SK-N-SH treated with all-trans-retinoic acid at 6 μM for 48 hours (cell line): Measurements from ENCODE around the gene IFT43.
A peak's percentile ranks its signal among the peaks of the same experiment; 100 is the strongest.

Experiments
- ATAC-seq: fragments of 200-7000 bp; cut with Tn5 transposase; 3 replicates; pipeline ENCODE4 v1.9.1; 2020; ENCODE audit warnings: mild to moderate bottlenecking, moderate library complexity
- ARNTL ChIP-seq: fragments of 450-650 bp; formaldehyde crosslinking; IDR thresholded peaks from 2 replicates; pipeline ENCODE4 v1.5.0; 2020; ENCODE audit warnings: low read depth, mild to moderate bottlenecking, moderate library complexity, borderline replicate concordance
- BACH2 ChIP-seq: fragments of 250-450 bp; sonication (Bioruptor Pico); IDR thresholded peaks from 2 replicates; pipeline ENCODE4 v1.9.0; 2021; ENCODE audit warnings: mild to moderate bottlenecking, borderline replicate concordance
- CREB5 ChIP-seq: fragments of 250-450 bp; sonication (Bioruptor Pico); IDR thresholded peaks from 2 replicates; pipeline ENCODE4 v1.5.1; 2020; ENCODE audit warnings: low read depth, mild to moderate bottlenecking, moderate library complexity
- CSDC2 ChIP-seq: fragments of 250-450 bp; sonication (Bioruptor Pico); IDR thresholded peaks from 2 replicates; pipeline ENCODE4 v1.5.0; 2020; ENCODE audit warnings: mild to moderate bottlenecking, moderate library complexity
- CSRNP3 ChIP-seq: fragments of 250-450 bp; sonication (Bioruptor Pico); IDR thresholded peaks from 2 replicates; pipeline ENCODE4 v1.5.1; 2021; ENCODE audit warnings: mild to moderate bottlenecking, moderate library complexity
- ESRRG ChIP-seq: fragments of 250-450 bp; sonication (Bioruptor Pico); IDR thresholded peaks from 2 replicates; pipeline ENCODE4 v1.6.1; 2021; ENCODE audit warnings: mild to moderate bottlenecking
- GLIS3 ChIP-seq: fragments of 250-450 bp; sonication (Bioruptor Pico); IDR thresholded peaks from 2 replicates; pipeline ENCODE4 v1.5.0; 2020; ENCODE audit warnings: mild to moderate bottlenecking, moderate library complexity
- ISL1 ChIP-seq: fragments of 250-450 bp; sonication (Bioruptor Pico); IDR thresholded peaks from 2 replicates; pipeline ENCODE4 v2.1.2; 2022; ENCODE audit warnings: mild to moderate bottlenecking, moderate library complexity
- OSR1 ChIP-seq: fragments of 250-450 bp; sonication (Bioruptor Pico); IDR thresholded peaks from 2 replicates; pipeline ENCODE4 v1.8.0; 2022; ENCODE audit warnings: moderate library complexity, mild to moderate bottlenecking, inconsistent platforms
- PATZ1 ChIP-seq: fragments of 250-450 bp; sonication (Bioruptor Pico); IDR thresholded peaks from 2 replicates; pipeline ENCODE4 v1.8.0; 2020; ENCODE audit warnings: mild to moderate bottlenecking, moderate library complexity, borderline replicate concordance
- POU6F1 ChIP-seq: fragments of 250-450 bp; sonication (Bioruptor Pico); IDR thresholded peaks from 2 replicates; pipeline ENCODE4 v1.8.0; 2021; ENCODE audit warnings: low read depth, mild to moderate bottlenecking, moderate library complexity, borderline replicate concordance
- PPARA ChIP-seq: fragments of 250-450 bp; sonication (Bioruptor Pico); IDR thresholded peaks from 2 replicates; pipeline ENCODE4 v1.5.0; 2020; ENCODE audit warnings: mild to moderate bottlenecking, borderline replicate concordance
- RARB ChIP-seq: fragments of 250-450 bp; sonication (Bioruptor Pico); IDR thresholded peaks from 2 replicates; pipeline ENCODE4 v1.8.0; 2021; ENCODE audit warnings: mild to moderate bottlenecking, moderate library complexity
- SNAI2 ChIP-seq: fragments of 250-450 bp; sonication (Bioruptor Pico); IDR thresholded peaks from 2 replicates; pipeline ENCODE4 v1.5.0; 2020; ENCODE audit warnings: mild to moderate bottlenecking, moderate library complexity
- TCF4 ChIP-seq: fragments of 250-450 bp; sonication (Bioruptor Pico); IDR thresholded peaks from 2 replicates; pipeline ENCODE4 v1.8.0; 2021; ENCODE audit warnings: mild to moderate bottlenecking, moderate library complexity, borderline replicate concordance
- TOX ChIP-seq: fragments of 250-450 bp; sonication (Bioruptor Pico); IDR thresholded peaks from 2 replicates; pipeline ENCODE4 v1.8.0; 2021; ENCODE audit warnings: mild to moderate bottlenecking, moderate library complexity, borderline replicate concordance
- TSHZ2 ChIP-seq: fragments of 250-450 bp; sonication (Bioruptor Pico); IDR thresholded peaks from 2 replicates; pipeline ENCODE4 v1.5.0; 2020; ENCODE audit warnings: mild to moderate bottlenecking, moderate library complexity
- ZFP3 ChIP-seq: fragments of 250-450 bp; sonication (Bioruptor Pico); IDR thresholded peaks from 2 replicates; pipeline ENCODE4 v1.5.0; 2020; ENCODE audit warnings: mild to moderate bottlenecking, moderate library complexity
- ZFP30 ChIP-seq: fragments of 450-650 bp; formaldehyde crosslinking; IDR thresholded peaks from 2 replicates; pipeline ENCODE4 v1.5.0; 2022; ENCODE audit warnings: mild to moderate bottlenecking, moderate library complexity
- ZNF565 ChIP-seq: fragments of 450-650 bp; formaldehyde crosslinking; conservative IDR thresholded peaks from 2 replicates; pipeline ENCODE4 v1.5.0; 2020; ENCODE audit warnings: low read depth, mild to moderate bottlenecking, moderate library complexity
- ZNF70 ChIP-seq: fragments of 450-650 bp; formaldehyde crosslinking; IDR thresholded peaks from 2 replicates; pipeline ENCODE4 v1.5.0; 2020; ENCODE audit warnings: mild to moderate bottlenecking, moderate library complexity
- ZNF8 ChIP-seq: fragments of 450-650 bp; formaldehyde crosslinking; IDR thresholded peaks from 2 replicates; pipeline ENCODE4 v1.5.0; 2020; ENCODE audit warnings: mild to moderate bottlenecking, moderate library complexity

Gene IFT43

GRCh38 chr14:76113691-76114090 is 128.1 kb downstream of the IFT43 start:
- no peak for ATAC-seq
- TF ChIP-seq ZNF565 (CRISPR knock-in tag) (no peak), PPARA (CRISPR knock-in tag) (no peak), ISL1 (CRISPR knock-in tag) (no peak), OSR1 (no peak), ZNF8 (CRISPR knock-in tag) (no peak), ZNF70 (no peak), TSHZ2 (no peak), CREB5 (no peak), PATZ1 (CRISPR knock-in tag) (no peak), BACH2 (CRISPR knock-in tag) (no peak), CSRNP3 (CRISPR knock-in tag) (no peak), RARB (CRISPR knock-in tag) (no peak), ZFP3 (CRISPR knock-in tag) (no peak), GLIS3 (CRISPR knock-in tag) (no peak), ZFP30 (no peak), ARNTL (CRISPR knock-in tag) (no peak)

- no peak for TF ChIP-seq POU6F1 (CRISPR knock-in tag)
- ATAC-seq = no peak
Measured at GRCh38 chr14:76115010-76115422, 129.5 kb downstream of the IFT43 start.

GRCh38 chr14:76117789-76118484 is 132.4 kb downstream of the IFT43 start:
- peak; percentile 20; the same call in 1 of the 3 replicates for ATAC-seq
- TF ChIP-seq CSDC2 (CRISPR knock-in tag) (no peak), ESRRG (CRISPR knock-in tag) (no peak), CREB5 (no peak), PPARA (CRISPR knock-in tag) (no peak), SNAI2 (no peak), ZNF8 (CRISPR knock-in tag) (no peak), ZNF565 (CRISPR knock-in tag) (no peak), RARB (CRISPR knock-in tag) (no peak), POU6F1 (CRISPR knock-in tag) (no peak), GLIS3 (CRISPR knock-in tag) (no peak), ZFP3 (CRISPR knock-in tag) (no peak), ZFP30 (no peak), PATZ1 (CRISPR knock-in tag) (no peak), TOX (CRISPR knock-in tag) (no peak), TCF4 (CRISPR knock-in tag) (peak; percentile 52; the same call in 1 of the 2 replicates), ZNF70 (no peak), BACH2 (CRISPR knock-in tag) (no peak)
